ENCODE data around the gene CCDC61. TPM values are rescaled to one million over a fixed set of nuclear protein-coding genes. Genes with fewer than 3 reads are reported as not detected.

The CCDC61 gene
- total RNA-seq, 1 donor: 5.7 TPM

DNA sequence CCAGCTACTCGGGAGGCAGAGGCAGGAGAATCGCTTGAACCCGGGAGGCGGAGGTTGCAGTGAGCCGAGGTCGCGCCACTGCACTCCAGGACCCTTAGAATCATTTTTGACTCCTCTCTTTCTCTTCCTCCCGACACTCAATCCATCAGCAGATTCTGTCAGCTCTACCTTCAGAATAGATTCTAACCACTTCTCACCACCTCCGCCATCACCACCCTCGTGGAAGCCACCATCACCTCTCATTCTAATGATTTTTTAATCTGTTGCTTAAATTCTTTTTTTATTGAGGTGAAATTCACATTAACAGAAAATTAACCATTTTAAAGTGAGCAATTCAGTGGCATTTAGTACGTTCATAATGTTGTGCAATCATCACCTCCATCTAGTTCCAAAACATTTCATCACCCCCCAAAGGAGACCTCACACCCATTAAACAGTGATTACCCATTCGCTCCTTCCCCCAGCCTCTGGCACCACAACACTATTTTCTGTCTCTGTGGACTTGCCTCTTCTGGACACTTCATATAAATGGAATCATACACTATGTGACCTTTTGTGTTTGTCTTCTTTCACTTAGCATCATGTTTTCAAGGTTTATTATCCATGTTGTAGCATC lies 5.0 kb upstream of the CCDC61 start:
- peak; percentile 27 for DNase-seq (ENCODE audit: low read depth)

GRCh38 chr19:45994456-45994997 lies 740 bp upstream of the CCDC61 start:
- TF ChIP-seq, protein P1, sequence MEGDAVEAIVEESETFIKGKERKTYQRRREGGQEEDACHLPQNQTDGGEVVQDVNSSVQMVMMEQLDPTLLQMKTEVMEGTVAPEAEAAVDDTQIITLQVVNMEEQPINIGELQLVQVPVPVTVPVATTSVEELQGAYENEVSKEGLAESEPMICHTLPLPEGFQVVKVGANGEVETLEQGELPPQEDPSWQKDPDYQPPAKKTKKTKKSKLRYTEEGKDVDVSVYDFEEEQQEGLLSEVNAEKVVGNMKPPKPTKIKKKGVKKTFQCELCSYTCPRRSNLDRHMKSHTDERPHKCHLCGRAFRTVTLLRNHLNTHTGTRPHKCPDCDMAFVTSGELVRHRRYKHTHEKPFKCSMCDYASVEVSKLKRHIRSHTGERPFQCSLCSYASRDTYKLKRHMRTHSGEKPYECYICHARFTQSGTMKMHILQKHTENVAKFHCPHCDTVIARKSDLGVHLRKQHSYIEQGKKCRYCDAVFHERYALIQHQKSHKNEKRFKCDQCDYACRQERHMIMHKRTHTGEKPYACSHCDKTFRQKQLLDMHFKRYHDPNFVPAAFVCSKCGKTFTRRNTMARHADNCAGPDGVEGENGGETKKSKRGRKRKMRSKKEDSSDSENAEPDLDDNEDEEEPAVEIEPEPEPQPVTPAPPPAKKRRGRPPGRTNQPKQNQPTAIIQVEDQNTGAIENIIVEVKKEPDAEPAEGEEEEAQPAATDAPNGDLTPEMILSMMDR (IDR thresholded peaks at IDR 0.05; ENCODE audit: insufficient read depth, low read length): no peak
- peak overlapping the region; percentile 79 for H3K4me3 ChIP-seq (ENCODE audit: low read depth, low read length)
- DNase-seq (ENCODE audit: low read depth): no peak

More for the DNA sequence above, 5.0 kb upstream of the CCDC61 start:
- H3K4me3 ChIP-seq (ENCODE audit: low read depth, low read length): no peak overlapping the region
- TF ChIP-seq, protein P1 (IDR thresholded peaks at IDR 0.05; ENCODE audit: insufficient read depth, low read length): no peak

GRCh38 chr19:45995715-45996385 lies 583 bp downstream of the CCDC61 start:
- DNase-seq (ENCODE audit: low read depth): peak; percentile 64
- H3K4me3 ChIP-seq (ENCODE audit: low read depth, low read length): peak overlapping the region; percentile 77
- TF ChIP-seq, protein P1 (IDR thresholded peaks at IDR 0.05; ENCODE audit: insufficient read depth, low read length): no peak

DNA sequence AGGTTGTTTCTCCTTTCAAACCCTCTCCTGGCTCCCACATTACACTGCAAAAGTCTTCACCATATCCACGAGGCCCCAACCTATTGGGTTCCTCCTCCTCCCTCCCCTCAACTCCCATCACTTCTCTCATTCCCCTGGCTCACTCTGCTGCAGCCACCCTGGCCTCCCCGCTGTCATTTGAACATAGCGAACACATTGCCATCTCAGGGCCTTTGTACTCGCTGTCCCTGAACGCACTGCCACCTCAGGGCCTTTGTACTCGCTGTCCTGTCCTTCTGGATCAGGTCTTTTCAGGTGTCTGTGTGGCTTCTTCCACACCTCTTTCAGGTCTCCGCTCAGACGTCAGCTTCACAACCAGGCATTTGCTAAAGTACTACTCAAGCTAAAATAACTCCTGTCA lies 1.7 kb downstream of the CCDC61 start:
- TF ChIP-seq, protein P1 (IDR thresholded peaks at IDR 0.05; ENCODE audit: insufficient read depth, low read length): no peak
- DNase-seq (ENCODE audit: low read depth): no peak
- no peak overlapping the region for H3K4me3 ChIP-seq (ENCODE audit: low read depth, low read length)

- TF ChIP-seq, protein P1 (IDR thresholded peaks at IDR 0.05; ENCODE audit: insufficient read depth, low read length): no peak
- H3K4me3 ChIP-seq (ENCODE audit: low read depth, low read length): no peak overlapping the region
- DNase-seq (ENCODE audit: low read depth): no peak
Measured at GRCh38 chr19:45998834-45999233, 3.6 kb downstream of the CCDC61 start.

DNA sequence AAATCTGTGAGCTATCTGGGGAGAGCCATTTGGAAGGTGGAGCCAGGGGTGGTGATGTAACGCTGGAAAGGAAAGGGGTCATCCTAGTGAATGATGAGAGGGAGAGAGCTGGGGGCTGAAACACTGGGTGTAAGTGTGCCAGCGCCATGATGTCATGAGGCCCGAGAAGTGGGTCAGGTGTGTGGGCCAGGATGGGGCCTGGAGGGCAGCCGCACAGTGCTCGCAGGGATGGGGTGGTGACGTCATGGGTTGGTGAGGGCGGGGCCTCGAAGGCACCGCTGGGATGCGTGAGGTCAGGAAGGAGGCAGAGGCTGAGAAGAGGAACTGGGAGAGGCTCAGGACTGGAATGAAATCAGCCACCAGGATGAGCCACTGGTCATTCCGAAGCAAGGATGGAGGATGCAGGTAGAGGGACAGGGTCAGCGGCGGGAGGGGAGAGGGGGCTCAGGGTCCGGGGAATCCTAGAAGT lies 4.4 kb downstream of the CCDC61 start:
- peak overlapping the region; percentile 31 for H3K4me3 ChIP-seq (ENCODE audit: low read depth, low read length)
- DNase-seq (ENCODE audit: low read depth): peak; percentile 33
- TF ChIP-seq, protein P1 (IDR thresholded peaks at IDR 0.05; ENCODE audit: insufficient read depth, low read length): no peak

All from fibroblast of the aortic adventitia (primary cell).